Measurements from ENCODE around the gene PBX1. TPM values are rescaled to one million over a fixed set of nuclear protein-coding genes. Genes with fewer than 3 reads are reported as not detected.

PBX1 gene
- total and polyA plus RNA-seq, 2 experiments from 2014 or later: 40.0 to 104 TPM

DNA sequence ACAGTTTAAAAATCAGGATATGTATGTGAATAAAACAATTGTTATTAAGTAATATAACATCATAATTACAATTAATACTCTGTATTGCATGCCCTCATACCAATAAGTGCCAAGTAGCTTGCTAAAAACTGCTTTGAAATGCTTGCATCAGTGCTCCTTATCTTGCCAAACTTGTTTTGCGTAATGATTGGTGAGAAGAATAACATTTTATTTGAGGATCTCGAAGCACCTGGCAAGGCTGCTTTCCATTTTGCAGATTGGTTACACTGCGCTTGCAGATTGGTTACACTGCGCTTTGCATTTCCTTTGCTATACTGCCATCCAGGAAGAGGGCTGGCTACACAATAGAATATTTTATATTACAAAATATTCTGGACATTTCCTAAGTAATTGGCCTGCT, 1.7 kb upstream of the PBX1 start:
- no peak overlapping the region for H2AFZ ChIP-seq
- peaks cover 4% of the 10 kb centered on the region; the same call in 1 of the 2 replicates for H3F3A ChIP-seq (replicated peaks; ENCODE audit: low read depth)
- no peaks in the 10 kb centered on the region for H3K27me3 ChIP-seq (ENCODE audit: insufficient read depth)
- TF ChIP-seq, protein P1, sequence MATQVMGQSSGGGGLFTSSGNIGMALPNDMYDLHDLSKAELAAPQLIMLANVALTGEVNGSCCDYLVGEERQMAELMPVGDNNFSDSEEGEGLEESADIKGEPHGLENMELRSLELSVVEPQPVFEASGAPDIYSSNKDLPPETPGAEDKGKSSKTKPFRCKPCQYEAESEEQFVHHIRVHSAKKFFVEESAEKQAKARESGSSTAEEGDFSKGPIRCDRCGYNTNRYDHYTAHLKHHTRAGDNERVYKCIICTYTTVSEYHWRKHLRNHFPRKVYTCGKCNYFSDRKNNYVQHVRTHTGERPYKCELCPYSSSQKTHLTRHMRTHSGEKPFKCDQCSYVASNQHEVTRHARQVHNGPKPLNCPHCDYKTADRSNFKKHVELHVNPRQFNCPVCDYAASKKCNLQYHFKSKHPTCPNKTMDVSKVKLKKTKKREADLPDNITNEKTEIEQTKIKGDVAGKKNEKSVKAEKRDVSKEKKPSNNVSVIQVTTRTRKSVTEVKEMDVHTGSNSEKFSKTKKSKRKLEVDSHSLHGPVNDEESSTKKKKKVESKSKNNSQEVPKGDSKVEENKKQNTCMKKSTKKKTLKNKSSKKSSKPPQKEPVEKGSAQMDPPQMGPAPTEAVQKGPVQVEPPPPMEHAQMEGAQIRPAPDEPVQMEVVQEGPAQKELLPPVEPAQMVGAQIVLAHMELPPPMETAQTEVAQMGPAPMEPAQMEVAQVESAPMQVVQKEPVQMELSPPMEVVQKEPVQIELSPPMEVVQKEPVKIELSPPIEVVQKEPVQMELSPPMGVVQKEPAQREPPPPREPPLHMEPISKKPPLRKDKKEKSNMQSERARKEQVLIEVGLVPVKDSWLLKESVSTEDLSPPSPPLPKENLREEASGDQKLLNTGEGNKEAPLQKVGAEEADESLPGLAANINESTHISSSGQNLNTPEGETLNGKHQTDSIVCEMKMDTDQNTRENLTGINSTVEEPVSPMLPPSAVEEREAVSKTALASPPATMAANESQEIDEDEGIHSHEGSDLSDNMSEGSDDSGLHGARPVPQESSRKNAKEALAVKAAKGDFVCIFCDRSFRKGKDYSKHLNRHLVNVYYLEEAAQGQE (IDR thresholded peaks at IDR 0.05; ENCODE audit: unreplicated experiment): no peak
- no peak for TF ChIP-seq ZNF114 (CRISPR knock-in tag; IDR thresholded peaks at IDR 0.05)
- TF ChIP-seq, protein P2, sequence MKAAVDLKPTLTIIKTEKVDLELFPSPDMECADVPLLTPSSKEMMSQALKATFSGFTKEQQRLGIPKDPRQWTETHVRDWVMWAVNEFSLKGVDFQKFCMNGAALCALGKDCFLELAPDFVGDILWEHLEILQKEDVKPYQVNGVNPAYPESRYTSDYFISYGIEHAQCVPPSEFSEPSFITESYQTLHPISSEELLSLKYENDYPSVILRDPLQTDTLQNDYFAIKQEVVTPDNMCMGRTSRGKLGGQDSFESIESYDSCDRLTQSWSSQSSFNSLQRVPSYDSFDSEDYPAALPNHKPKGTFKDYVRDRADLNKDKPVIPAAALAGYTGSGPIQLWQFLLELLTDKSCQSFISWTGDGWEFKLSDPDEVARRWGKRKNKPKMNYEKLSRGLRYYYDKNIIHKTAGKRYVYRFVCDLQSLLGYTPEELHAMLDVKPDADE (IDR thresholded peaks at IDR 0.05): no peak
- Mint-ChIP-seq H3K4me3 (no peak overlapping the region; the same call in 2 of the 3 replicates), H3K36me3 (ENCODE audit: low read depth) (peaks cover 27% of the 10 kb centered on the region), H3K27ac (no peak overlapping the region), H3K9me3 (peaks cover 17% of the 10 kb centered on the region), H3K27me3 (ENCODE audit: insufficient read depth, low read depth, poor library complexity) (peaks cover 1% of the 10 kb centered on the region), H3K4me1 (peaks cover 24% of the 10 kb centered on the region)
- peaks cover 4% of the 10 kb centered on the region; the same call in 1 of the 2 replicates for H3K36me3 ChIP-seq (ENCODE audit: insufficient read depth)
- ATAC-seq: no peak
- H3K4me1 ChIP-seq (ENCODE audit: insufficient read depth): peaks cover 19% of the 10 kb centered on the region
- H4K20me1 ChIP-seq (replicated peaks; ENCODE audit: insufficient read depth): no peaks in the 10 kb centered on the region; the same call in 1 of the 2 replicates
- H3K79me2 ChIP-seq (replicated peaks; ENCODE audit: insufficient read depth): peaks cover 25% of the 10 kb centered on the region
- no peaks in the 10 kb centered on the region for H3K9me2 ChIP-seq (ENCODE audit: insufficient read depth)
- H3K4me2 ChIP-seq: peak overlapping the region; percentile 78
- DNase-seq (ENCODE audit: low spot score): peak; percentile 40
- H3K27ac ChIP-seq (ENCODE audit: low read depth): peak overlapping the region; percentile 77; the same call in 1 of the 2 replicates
- no peak overlapping the region for H3K4me3 ChIP-seq

DNA sequence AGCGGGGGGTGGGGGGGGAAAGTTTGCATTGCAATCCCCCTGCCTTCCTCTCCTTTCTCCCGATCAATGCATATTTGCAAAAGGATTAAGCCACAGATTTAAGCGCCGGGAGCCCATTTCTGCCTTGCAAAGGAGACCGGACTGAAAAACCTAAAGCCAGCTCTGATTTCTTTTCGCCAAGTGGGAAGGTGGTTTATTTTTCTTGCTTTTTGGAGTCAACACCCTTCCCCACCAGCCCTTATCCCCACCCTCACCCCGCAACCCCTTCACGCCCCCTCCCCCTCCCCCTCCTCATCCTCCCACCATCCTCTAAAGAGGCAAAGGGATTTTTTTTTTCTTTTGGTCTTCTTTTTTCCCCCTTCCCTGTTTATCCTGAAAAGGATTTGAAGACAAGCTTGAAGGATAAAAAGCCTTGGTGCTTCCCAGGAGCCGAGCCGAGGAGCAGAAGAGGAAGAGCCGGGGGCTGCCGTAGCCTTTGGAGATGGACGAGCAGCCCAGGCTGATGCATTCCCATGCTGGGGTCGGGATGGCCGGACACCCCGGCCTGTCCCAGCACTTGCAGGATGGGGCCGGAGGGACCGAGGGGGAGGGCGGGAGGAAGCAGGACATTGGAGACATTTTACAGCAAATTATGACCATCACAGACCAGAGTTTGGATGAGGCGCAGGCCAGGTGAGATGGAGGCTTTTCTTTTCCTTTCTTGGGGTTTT, 513 bp downstream of the PBX1 start:
- Mint-ChIP-seq H3K36me3 (ENCODE audit: low read depth) (peaks cover 18% of the 10 kb centered on the region; the same call in 2 of the 3 replicates), H3K27ac (peak overlapping the region; percentile 95), H3K4me1 (peaks cover 44% of the 10 kb centered on the region), H3K27me3 (ENCODE audit: insufficient read depth, low read depth, poor library complexity) (peaks cover 1% of the 10 kb centered on the region), H3K4me3 (peak overlapping the region; percentile 99), H3K9me3 (no peaks in the 10 kb centered on the region; the same call in 2 of the 3 replicates)
- peak overlapping the region; percentile 80 for H3K4me2 ChIP-seq
- peak; percentile 59 for ATAC-seq
- peaks cover 41% of the 10 kb centered on the region for H3K4me1 ChIP-seq (ENCODE audit: insufficient read depth)
- H3F3A ChIP-seq (replicated peaks; ENCODE audit: low read depth): peaks cover 4% of the 10 kb centered on the region; the same call in 1 of the 2 replicates
- peaks cover 47% of the 10 kb centered on the region for H3K79me2 ChIP-seq (replicated peaks; ENCODE audit: insufficient read depth)
- DNase-seq (ENCODE audit: low spot score): peak; percentile 65
- H3K27me3 ChIP-seq (ENCODE audit: insufficient read depth): no peaks in the 10 kb centered on the region
- peak overlapping the region; percentile 81 for H3K4me3 ChIP-seq
- no peaks in the 10 kb centered on the region for H3K36me3 ChIP-seq (ENCODE audit: insufficient read depth)
- no peaks in the 10 kb centered on the region for H3K9me2 ChIP-seq (ENCODE audit: insufficient read depth)
- H3K27ac ChIP-seq (ENCODE audit: low read depth): peak overlapping the region; percentile 90
- no peak overlapping the region for H2AFZ ChIP-seq
- peaks cover 3% of the 10 kb centered on the region; the same call in 1 of the 2 replicates for H4K20me1 ChIP-seq (replicated peaks; ENCODE audit: insufficient read depth)
- no peak for TF ChIP-seq POLR2AphosphoS5 (IDR thresholded peaks at IDR 0.05; ENCODE audit: low read depth)
- TF ChIP-seq, protein P1 (IDR thresholded peaks at IDR 0.05; ENCODE audit: unreplicated experiment): no peak
- TF ChIP-seq NANOG (IDR thresholded peaks at IDR 0.05; ENCODE audit: borderline replicate concordance): no peak
- TF ChIP-seq, protein P2 (IDR thresholded peaks at IDR 0.05): no peak
- no peak for TF ChIP-seq CREB1 (CRISPR knock-in tag; IDR thresholded peaks at IDR 0.05; ENCODE audit: low read depth)
- no peak for TF ChIP-seq ZNF114 (CRISPR knock-in tag; IDR thresholded peaks at IDR 0.05)

Data from GM23338 (cell line).